Vagina (tissue), 2 donors: Measurements from ENCODE around the gene OR10A3.

Experiments
- CTCF ChIP-seq, 3 experiments: fragments of 450-650 bp in 2 of 3; fragments of 200-600 bp in 1 of 3; sonication (generic) in 1 of 3; IDR thresholded peaks; one replicate each; pipeline ENCODE4 v1.5.1; 2017 to 2019; ENCODE audit warnings: antibody characterized with exemption in 3 of 3, mild to moderate bottlenecking in 2 of 3, moderate library complexity in 2 of 3
- POLR2A ChIP-seq, 2 donors: fragments of 450-650 bp; IDR thresholded peaks; one replicate each; pipeline ENCODE4 v1.6.1; 2017; ENCODE audit warnings: antibody characterized with exemption in 2 of 2, mild to moderate bottlenecking in 2 of 2, moderate library complexity in 2 of 2
- POLR2AphosphoS5 ChIP-seq, 2 donors: sonication (generic); formaldehyde crosslinking; IDR thresholded peaks; one replicate each; pipeline ENCODE4 v1.9.0; 2017; ENCODE audit warnings: antibody characterized with exemption in 2 of 2, mild to moderate bottlenecking in 2 of 2, low read depth in 1 of 2; ENCODE audit not compliant: insufficient read depth in 1 of 2

- no peak for TF ChIP-seq CTCF (IDR thresholded peaks at IDR 0.05)
- no peak for TF ChIP-seq POLR2A (IDR thresholded peaks at IDR 0.05)
- TF ChIP-seq POLR2AphosphoS5 (IDR thresholded peaks at IDR 0.05; ENCODE audit: insufficient read depth in 1 of 2, low read depth in 1 of 2), result no peak
Measured at GRCh38 chr11:7894251-7894650, 47.3 kb downstream of the OR10A3 start.
